ENCODE results near the gene RRP1.

RRP1 gene

DNA sequence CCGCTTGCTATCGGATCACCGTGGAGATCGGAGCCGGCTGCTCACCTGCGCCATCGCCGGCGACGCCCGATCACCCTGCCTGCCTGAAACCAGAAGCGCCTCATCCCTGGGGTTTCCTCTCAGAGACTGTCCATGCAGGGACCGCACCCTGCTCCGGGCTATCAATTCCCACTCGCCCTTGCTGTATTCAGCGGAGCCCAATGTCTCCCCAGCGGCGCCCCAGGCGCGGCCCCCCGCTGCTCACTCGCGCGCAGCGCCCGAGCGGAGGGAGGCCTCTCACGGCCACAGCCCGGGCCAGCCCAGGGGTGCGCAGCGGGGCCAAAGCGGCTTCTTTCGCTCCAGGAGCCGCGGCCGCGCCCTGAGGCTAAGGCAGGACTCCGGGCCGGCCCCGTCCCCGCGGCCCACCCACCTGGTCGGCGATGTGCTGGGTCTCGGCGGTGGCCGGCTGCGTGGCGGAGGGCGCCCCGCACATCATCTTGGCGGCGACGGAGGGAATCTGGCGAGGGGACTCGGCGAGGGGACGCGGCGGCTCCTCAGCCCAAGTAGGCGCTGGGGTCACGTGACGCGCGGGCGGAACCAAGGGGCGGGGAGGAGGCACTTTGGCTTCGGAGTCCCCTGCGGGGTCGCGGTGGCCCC, 13.5 kb upstream of the RRP1 start, which contains the start of gene CSTB:
CSTB (minus strand) TSS at position 514 of the 636 bp plus-strand sequence; CDS start at position 475, 39 bp downstream.
- DNase-seq (ENCODE audit: low read depth in 2 of 2): peak; percentile 62 to 79

- no peak for DNase-seq (ENCODE audit: low read depth in 2 of 2)
Observed at GRCh38 chr21:43777953-43778352, 11.4 kb upstream of the RRP1 start.

DNA sequence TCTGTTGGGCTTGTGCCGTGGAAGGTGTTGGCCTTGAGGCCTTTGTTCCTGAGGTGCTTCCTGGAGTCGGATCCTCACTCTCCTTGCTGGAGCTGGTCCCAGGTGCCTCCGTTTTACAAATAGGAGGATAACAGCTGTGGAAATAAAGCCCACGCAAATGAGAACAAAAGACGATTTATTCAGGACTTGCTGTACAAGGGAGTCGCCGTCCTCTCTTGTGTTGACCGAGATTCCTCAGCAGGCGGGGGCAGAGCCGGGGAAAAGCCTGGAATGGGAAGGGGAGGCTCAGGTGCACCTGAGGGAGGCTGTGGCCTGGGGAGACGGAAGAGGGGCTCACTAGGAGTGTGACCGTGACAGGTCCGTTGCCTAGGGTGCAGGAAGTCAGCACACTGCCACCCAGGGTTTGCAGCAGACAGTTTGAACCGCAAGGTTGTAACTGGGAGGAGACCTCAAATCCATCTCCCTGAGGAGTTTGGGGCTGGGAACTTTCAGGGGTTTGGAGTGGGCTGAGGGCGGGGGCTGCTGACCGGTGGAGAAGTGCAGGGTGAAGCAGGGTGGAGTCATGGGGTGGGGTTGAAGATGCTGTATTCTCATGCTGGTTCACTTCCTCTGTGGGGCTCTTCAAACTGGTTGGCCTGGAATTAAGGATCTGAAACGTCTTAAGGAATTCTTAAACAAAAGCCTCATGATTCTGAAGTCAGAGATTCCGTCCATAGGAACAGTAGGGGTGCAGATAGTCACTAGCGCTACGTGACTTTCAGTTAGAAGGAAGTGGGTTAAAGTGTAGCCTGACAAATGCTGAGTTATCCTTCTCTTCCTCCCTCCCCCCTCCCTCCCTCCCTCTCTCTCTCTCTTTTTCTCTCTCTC, 10.7 kb upstream of the RRP1 start:
- no peak for DNase-seq (ENCODE audit: low read depth in 2 of 2)

DNA sequence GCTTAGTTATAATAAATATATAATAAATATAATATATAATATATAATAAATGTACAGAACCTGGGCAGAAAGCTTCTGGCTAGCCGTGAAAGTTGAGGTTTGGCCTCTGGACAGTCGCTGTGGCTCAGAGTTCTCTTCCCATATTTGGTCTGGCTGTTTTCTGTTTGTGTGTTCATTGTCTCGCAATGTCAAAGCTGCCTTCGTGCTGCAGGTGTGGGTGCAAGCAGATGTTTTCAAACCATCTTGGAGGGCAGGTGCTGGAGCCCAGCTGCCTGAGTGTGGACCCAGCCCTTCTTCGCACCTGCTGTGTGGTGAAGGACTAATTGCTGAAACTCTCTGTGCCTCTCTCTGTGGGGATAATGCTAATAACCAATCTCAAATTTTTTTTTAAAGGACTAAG, 9.7 kb upstream of the RRP1 start:
- DNase-seq (ENCODE audit: low read depth in 2 of 2): no peak

DNA sequence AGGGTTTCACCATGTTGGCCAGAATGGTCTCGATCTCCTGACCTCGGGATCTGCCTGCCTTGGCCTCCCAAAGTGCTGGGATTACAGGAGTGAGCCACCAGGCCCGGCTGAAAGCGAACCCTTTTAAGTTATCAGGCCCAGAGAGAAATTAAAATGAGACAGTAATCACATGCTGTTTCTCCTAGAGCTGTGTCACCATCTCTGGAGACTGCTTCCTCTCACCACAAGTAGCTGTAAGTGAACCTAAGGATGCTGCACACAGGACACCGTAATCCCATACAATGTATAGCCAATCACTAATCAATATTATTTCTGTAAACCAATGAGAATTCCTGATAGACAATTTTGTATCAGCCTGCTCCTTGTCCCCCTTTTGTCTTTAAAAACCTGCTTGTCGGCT, 7.5 kb upstream of the RRP1 start:
- no peak for DNase-seq (ENCODE audit: low read depth in 2 of 2)

- no peak for DNase-seq (ENCODE audit: low read depth in 2 of 2)
Observed at GRCh38 chr21:43782431-43783097, 6.8 kb upstream of the RRP1 start.

DNA sequence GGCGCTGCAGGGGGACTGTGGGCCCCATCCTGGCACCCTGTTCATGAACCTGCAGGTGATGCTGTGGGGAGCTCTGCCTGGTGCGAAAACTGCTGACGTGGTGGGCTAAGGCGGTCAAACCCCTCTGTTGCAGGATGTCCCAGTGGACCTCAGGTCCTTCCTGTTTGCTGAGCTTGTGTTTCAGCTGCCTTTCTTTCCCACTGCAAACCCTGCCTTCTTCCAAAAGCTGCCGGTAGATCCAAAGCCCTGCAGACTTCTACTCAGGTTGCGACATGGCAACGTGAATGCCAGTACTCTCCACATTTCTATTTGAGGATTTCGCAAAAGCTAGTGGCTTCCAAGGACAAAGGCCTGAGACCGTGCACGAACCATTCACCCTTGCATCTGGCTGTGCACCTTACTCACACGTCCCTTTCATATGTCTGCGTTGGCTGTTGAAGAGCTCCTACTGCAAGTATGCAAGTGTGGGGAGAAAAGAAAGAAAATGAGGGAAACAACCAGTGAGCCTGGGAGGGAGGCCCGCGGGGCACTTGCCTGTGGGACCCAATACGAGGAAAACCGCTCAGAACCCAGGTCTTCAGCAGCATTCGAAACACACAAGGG, 6.2 kb upstream of the RRP1 start:
- DNase-seq (ENCODE audit: low read depth in 2 of 2): no peak

GRCh38 chr21:43785134-43785533, 4.2 kb upstream of the RRP1 start:
- no peak for DNase-seq (ENCODE audit: low read depth in 2 of 2)

DNA sequence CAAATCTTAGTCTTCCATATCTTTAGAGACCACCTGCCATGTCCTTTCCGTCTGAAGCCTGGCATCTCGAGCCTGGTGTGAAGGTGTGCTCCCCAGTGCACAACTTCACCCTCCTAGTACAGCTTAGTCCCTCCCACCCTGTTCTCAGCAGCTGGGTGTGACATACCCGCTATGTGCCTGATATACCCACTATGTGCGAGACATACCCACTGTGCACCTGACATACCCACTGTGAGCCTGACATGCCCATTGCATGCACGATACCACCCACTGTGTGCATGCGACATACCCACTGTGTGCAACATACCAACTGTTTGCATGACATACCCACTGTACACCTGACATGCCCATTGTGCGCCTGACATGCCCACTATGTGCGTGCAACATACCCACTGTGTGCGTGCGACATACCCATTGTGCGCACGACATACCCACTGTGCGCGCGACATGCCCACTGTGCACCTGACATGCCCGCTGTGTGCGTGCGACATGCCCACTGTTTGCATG, 3.0 kb upstream of the RRP1 start:
- no peak for DNase-seq (ENCODE audit: low read depth in 2 of 2)

DNA sequence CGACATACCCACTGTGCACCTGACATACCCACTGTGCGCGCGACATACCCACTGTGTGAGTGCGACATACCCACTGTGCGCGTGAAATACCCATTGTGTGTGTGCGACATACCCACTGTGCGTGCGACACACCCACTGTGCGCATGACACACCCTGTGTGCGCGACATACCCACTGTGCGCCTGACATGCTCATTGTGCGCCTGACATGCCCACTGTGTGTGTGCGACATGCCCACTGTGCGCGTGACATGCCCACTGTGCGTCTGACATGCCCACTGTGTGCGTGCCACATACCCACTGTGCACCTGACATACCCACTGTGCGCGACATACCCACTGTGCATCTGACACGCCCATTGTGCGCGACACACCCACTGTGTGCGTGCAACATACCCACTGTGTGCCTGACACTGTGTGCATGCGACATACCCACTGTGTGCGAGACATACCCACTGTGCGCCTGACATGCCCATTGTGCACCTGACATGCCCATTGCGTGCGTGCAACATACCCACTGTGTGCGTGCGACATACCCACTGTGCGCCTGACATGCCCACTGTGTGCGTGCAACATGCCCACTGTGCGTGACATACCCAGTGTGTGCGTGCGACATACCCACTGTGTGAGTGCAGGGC, 2.5 kb upstream of the RRP1 start:
- DNase-seq (ENCODE audit: low read depth in 2 of 2): no peak

DNA sequence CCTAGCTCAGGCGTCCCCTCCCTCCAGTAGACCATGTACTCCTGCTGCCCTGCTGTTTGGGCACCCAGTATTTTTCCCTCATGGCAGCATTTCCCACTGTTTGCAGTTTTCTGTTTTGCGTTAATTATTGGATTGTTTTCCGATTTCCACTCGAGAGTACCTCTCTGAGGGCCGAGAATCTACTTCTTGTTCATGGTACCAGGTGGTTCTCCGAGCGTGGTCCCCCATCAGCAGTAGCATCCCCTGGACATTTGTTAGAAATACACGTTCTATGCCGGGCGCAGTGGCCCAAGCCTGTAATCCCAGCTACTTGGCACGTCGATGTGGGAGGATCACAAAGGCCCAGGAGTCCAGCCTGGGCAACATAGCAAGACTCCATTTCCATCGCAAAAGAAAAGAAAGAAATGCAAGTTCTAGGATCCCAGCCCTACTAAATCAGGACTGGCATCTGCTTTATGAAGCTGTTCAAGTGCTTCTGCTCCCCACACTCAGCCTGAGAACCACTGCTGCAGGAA, 690 bp downstream of the RRP1 start:
- DNase-seq (ENCODE audit: low read depth in 2 of 2): no peak

DNA sequence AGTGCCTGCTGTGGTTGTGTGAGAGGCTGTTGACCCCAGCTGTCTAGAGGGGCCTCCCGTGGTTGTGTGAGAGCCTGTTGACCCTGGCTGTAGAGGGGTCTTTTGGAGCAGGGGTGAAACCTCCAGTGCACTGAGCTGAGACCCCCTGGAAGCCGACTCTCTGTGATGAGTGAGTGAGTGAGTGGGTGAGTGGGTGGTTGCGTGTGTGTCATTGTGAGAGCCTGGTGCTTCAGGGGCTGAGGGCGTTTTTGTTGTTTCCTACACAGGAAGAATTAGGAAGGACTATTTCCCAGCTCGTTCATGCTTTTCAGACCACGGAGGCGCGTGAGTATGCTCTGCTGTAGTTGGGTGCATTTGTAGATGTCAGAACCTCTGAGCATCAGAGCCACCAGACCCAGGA, 3.0 kb downstream of the RRP1 start:
- DNase-seq (ENCODE audit: low read depth in 2 of 2): no peak

DNA sequence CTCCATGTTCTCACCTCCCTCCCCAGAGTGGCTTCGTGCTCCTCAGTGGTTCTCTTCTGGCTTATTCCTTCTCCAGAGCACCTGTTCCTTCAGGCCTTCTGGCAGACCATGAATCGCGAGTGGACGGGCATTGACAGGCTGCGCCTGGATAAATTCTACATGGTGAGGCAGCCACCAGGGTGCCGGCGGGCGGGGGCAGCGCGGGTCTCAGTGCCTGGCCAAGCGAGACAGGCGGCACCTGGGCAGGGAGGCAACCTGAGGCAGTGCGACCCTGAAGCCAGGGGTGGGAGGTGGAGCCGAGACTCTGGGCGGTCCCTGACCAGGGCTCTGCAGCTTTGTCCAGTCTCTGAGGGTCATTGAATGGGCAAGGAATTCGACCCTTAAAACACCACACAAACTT, 3.9 kb downstream of the RRP1 start:
- no peak for DNase-seq (ENCODE audit: low read depth in 2 of 2)

DNA sequence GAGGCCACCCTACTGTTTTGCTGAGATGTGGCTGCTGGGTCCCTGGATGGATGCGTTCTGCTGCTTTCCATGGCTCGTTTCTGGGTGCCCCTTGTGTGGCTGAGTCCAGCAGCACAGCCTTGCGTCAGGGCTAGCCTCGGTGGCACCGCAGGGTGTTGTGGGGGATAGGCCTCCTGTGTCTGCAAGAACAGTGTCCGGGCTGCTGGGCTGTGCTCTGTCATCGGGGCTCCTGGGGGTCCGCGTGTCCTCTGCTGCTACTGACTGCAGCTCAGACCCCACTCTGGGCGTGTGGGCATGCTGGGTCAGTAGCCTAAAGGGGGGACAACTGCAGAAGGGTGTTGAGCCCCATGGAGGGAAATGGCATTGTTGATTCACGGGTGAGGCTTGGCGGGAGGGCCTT, 4.9 kb downstream of the RRP1 start:
- no peak for DNase-seq (ENCODE audit: low read depth in 2 of 2)

- DNase-seq (ENCODE audit: low read depth in 2 of 2): no peak
Observed at GRCh38 chr21:43794857-43795256, 5.5 kb downstream of the RRP1 start.

- no peak for DNase-seq (ENCODE audit: low read depth in 2 of 2)
Observed at GRCh38 chr21:43797415-43797814, 8.0 kb downstream of the RRP1 start.

DNA sequence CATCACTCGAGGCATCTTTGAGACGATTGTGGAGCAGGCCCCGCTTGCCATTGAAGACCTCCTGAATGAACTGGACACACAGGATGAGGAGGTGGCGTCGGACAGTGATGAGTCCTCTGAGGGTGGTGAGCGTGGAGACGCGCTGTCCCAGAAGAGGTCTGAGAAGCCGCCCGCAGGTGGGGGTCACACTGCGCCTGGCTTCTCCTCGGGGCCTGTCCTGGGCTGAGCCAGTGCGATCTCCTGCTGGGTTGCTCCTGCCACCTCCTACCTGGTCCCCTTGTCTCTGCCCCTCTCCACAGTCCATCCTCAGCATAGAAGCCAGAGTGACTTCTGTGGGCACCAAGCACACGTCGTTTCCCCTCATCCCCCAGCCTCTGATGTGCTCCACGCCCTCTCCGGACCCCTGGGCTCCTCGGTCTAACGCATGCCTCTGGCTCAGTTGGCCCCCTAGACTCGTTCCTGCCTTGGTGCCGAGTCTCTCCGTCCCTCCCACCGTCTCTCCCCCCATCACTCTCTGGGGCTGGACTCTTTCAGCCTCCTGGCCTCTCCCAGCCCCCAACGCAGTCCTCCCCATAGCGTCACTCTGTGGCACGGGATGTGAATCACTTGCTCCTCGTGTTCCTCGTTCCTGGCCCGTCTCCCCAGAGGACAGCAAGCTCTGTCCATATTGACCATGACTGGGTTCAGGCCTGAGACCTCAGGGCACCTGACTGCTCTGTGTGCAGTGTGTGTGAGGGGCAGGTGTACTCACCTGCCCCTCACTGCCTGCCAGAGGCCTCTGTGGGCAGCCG, 8.7 kb downstream of the RRP1 start:
- no peak for DNase-seq (ENCODE audit: low read depth in 2 of 2)

DNA sequence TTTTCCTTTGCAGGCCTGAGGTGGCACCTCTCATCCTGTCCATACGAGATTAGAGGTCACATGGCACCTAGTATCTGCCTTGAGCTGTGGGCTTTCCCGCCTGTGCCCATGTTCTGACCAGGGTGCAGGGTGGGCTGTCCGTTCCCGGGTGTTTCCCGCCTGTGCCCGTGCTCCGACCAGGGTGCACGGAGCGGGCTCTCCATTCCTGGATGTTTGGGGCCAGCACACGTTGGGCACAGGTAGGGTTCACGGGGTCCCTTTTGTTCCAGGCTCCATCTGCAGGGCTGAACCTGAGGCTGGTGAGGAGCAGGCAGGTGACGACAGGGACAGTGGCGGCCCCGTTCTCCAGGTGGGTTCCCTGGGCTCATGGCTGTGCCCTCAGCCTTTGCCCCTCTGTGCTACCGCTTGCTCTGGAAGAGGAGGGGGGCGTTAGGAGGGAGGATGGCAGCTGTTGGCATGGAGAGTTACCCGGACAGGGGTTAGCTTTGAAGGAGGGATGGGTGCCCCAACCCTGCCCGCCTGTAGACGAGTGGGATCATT, 10.0 kb downstream of the RRP1 start:
- DNase-seq (ENCODE audit: low read depth in 2 of 2): no peak

DNA sequence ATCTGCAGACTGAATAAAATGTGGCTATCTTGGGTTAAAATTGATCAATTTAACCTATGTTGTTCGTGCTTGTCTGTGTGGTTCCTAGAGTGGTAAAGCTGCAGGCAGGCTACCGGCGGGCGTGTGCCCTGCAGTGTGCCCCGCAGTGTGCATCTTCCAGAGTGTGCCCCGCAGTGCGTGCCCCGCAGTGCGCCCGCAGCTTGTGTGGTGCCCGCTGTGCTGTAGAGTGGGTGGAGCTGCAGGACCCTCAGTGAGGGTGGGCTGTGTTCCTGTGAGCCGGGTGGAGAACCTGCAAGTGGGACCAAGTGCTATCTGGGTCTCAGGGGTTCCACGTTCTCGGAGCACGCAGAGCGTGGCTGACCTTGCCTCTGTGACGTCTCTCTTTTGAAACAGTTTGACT, 10.7 kb downstream of the RRP1 start:
- DNase-seq (ENCODE audit: low read depth in 2 of 2): no peak

- DNase-seq (ENCODE audit: low read depth in 2 of 2): no peak
Observed at GRCh38 chr21:43800566-43800965, 11.2 kb downstream of the RRP1 start.
